ENCODE data around the gene PATL2. TPM values are rescaled to one million over a fixed set of nuclear protein-coding genes. Genes with fewer than 3 reads are reported as not detected.
"Not testable (repeated sequence)": the region's sequence is repeated elsewhere in the genome, so short reads cannot be mapped to it uniquely, and the experiment has no call there.

The PATL2 gene
- total and polyA plus RNA-seq, 2 donors (not counting 3 experiments of a cell fraction or from before 2014, with no cell fraction given), result 0.18 TPM; not detected in 1

- H3K27ac ChIP-seq (ENCODE audit: insufficient read depth, low read depth, low read length), result no peak overlapping the region
- H3K4me1 ChIP-seq (ENCODE audit: control insufficient read depth, extremely low read depth, insufficient read depth, low read length), result no peaks in the 10 kb centered on the region
- no peak overlapping the region for H3K4me3 ChIP-seq (replicated peaks in 1 of 3; ENCODE audit: insufficient read depth in 1 of 3, low read depth in 1 of 3, low read length in 3 of 3)
- dilution Hi-C loops (cut with MboI; ENCODE audit: extremely low pct_ligation_motif_present, low sequenced_read_pairs) (no loop called here), intact Hi-C loops (cut with micrococcal nuclease) (no loop called here)
- no peak overlapping the region for H3K9ac ChIP-seq (replicated peaks; ENCODE audit: extremely low read depth, insufficient read depth, low read length)
- no peak overlapping the region for H2AFZ ChIP-seq (ENCODE audit: low read depth, low read length)
- no peaks in the 10 kb centered on the region for H4K20me1 ChIP-seq (replicated peaks; ENCODE audit: control insufficient read depth, extremely low read depth, insufficient read depth, low read length)
- ChIA-PET CTCF (interaction anchor here (1.1 to 1.3 kb wide), 2 partner anchors 29 to 34 kb away, joined by 3 to 4 read pairs; partner anchors contain the start of gene SPG11), POLR2A (no interaction called here)
- no peaks in the 10 kb centered on the region for H3K79me2 ChIP-seq (ENCODE audit: control insufficient read depth, insufficient read depth, low read length)
- no peak overlapping the region for H3K4me2 ChIP-seq (ENCODE audit: insufficient read depth, low read length)
- no peaks in the 10 kb centered on the region for H3K9me1 ChIP-seq (replicated peaks; ENCODE audit: control insufficient read depth, extremely low read depth, insufficient read depth, low read length)
- no peaks in the 10 kb centered on the region for H3K9me3 ChIP-seq (replicated peaks; ENCODE audit: control insufficient read depth, insufficient read depth, low read length)
- peaks cover 6 to 27% of the 10 kb centered on the region in 2 experiments for H3K27me3 ChIP-seq (ENCODE audit: control insufficient read depth in 2 of 2, insufficient read depth in 2 of 2, low read length in 2 of 2)
- FAIRE-seq (no peak), DNase-seq (ENCODE audit: low read depth, low spot score) (no peak)
- BruUV-seq (replicated peaks), result no TSS peak
- H3K36me3 ChIP-seq (ENCODE audit: control insufficient read depth in 2 of 2, extremely low read depth in 1 of 2, insufficient read depth in 2 of 2, low read length in 2 of 2), result no peaks in the 10 kb centered on the region
- TF ChIP-seq MYC (IDR thresholded peaks at IDR 0.05; ENCODE audit: low read depth, low read length) (no peak), JUN (IDR thresholded peaks at IDR 0.05; ENCODE audit: borderline replicate concordance, insufficient read depth, insufficient read length, low read depth) (no peak), GATA2 (IDR thresholded peaks at IDR 0.05; ENCODE audit: insufficient read depth, insufficient read length, low read depth, low read length) (no peak), POLR2A (IDR thresholded peaks at IDR 0.05; ENCODE audit: low read depth, low read length) (no peak), EZH2 (IDR thresholded peaks at IDR 0.05; ENCODE audit: borderline replicate concordance, low read depth, low read length, severe bottlenecking) (no peak), FOS (IDR thresholded peaks at IDR 0.05; ENCODE audit: borderline replicate concordance, insufficient read depth, low read length) (no peak), POLR2AphosphoS5 (IDR thresholded peaks at IDR 0.05; ENCODE audit: insufficient read depth, low read depth, low read length) (no peak)
- TF ChIP-seq, protein P1, sequence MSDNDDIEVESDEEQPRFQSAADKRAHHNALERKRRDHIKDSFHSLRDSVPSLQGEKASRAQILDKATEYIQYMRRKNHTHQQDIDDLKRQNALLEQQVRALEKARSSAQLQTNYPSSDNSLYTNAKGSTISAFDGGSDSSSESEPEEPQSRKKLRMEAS (IDR thresholded peaks at IDR 0.05; ENCODE audit: insufficient read depth, insufficient read length), result no peak
- TF ChIP-seq, protein P2, sequence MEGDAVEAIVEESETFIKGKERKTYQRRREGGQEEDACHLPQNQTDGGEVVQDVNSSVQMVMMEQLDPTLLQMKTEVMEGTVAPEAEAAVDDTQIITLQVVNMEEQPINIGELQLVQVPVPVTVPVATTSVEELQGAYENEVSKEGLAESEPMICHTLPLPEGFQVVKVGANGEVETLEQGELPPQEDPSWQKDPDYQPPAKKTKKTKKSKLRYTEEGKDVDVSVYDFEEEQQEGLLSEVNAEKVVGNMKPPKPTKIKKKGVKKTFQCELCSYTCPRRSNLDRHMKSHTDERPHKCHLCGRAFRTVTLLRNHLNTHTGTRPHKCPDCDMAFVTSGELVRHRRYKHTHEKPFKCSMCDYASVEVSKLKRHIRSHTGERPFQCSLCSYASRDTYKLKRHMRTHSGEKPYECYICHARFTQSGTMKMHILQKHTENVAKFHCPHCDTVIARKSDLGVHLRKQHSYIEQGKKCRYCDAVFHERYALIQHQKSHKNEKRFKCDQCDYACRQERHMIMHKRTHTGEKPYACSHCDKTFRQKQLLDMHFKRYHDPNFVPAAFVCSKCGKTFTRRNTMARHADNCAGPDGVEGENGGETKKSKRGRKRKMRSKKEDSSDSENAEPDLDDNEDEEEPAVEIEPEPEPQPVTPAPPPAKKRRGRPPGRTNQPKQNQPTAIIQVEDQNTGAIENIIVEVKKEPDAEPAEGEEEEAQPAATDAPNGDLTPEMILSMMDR (IDR thresholded peaks at IDR 0.05; ENCODE audit: extremely low read depth in 1 of 2, insufficient read depth in 1 of 2, low read depth in 1 of 2, low read length in 2 of 2), result no peak
Measured at GRCh38 chr15:44692659-44693058, 18.5 kb downstream of the PATL2 start.

DNA sequence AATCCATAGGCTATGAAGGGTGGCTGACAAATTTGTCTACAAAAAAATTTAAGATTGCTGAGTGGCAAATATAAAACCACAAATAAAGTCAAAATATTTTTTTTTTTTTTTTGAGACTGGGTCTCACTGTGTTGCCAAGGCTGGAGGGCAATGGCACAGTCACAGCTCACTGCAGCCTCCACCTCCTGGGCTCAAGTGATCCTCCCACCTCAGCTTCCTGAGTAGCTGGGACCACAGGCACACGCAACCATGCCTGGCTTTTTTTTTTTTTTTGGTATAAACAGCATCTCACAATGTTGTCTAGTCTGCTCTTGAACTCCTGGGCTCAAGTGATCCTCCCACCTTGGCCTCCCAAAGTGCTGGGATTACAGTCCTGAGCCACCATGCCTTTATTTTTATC is 20.9 kb downstream of the PATL2 start:
- H3K4me1 ChIP-seq (ENCODE audit: control insufficient read depth, extremely low read depth, insufficient read depth, low read length); BruUV-seq (replicated peaks); POLR2A ChIA-PET; H3K9me1 ChIP-seq (replicated peaks; ENCODE audit: control insufficient read depth, extremely low read depth, insufficient read depth, low read length); CTCF ChIA-PET; H4K20me1 ChIP-seq (replicated peaks; ENCODE audit: control insufficient read depth, extremely low read depth, insufficient read depth, low read length); H3K27ac ChIP-seq (ENCODE audit: insufficient read depth, low read depth, low read length); H3K4me2 ChIP-seq (ENCODE audit: insufficient read depth, low read length); H2AFZ ChIP-seq (ENCODE audit: low read depth, low read length); H3K9ac ChIP-seq (replicated peaks; ENCODE audit: extremely low read depth, insufficient read depth, low read length); H3K27me3 ChIP-seq (ENCODE audit: control insufficient read depth in 2 of 2, insufficient read depth in 2 of 2, low read length in 2 of 2); dilution Hi-C loops (cut with MboI; ENCODE audit: extremely low pct_ligation_motif_present, low sequenced_read_pairs); H3K36me3 ChIP-seq (ENCODE audit: control insufficient read depth in 2 of 2, extremely low read depth in 1 of 2, insufficient read depth in 2 of 2, low read length in 2 of 2); intact Hi-C loops (cut with micrococcal nuclease); H3K4me3 ChIP-seq (replicated peaks in 1 of 3; ENCODE audit: insufficient read depth in 1 of 3, low read depth in 1 of 3, low read length in 3 of 3); FAIRE-seq; DNase-seq (ENCODE audit: low read depth, low spot score); H3K79me2 ChIP-seq (ENCODE audit: control insufficient read depth, insufficient read depth, low read length); H3K9me3 ChIP-seq (replicated peaks; ENCODE audit: control insufficient read depth, insufficient read depth, low read length): not testable (repeated sequence)

GRCh38 chr15:44689318-44689717 is 21.8 kb downstream of the PATL2 start:
- H4K20me1 ChIP-seq (replicated peaks; ENCODE audit: control insufficient read depth, extremely low read depth, insufficient read depth, low read length); H3K4me3 ChIP-seq (replicated peaks in 1 of 3; ENCODE audit: insufficient read depth in 1 of 3, low read depth in 1 of 3, low read length in 3 of 3); H3K4me2 ChIP-seq (ENCODE audit: insufficient read depth, low read length); H3K9me3 ChIP-seq (replicated peaks; ENCODE audit: control insufficient read depth, insufficient read depth, low read length); POLR2A ChIA-PET; H3K9me1 ChIP-seq (replicated peaks; ENCODE audit: control insufficient read depth, extremely low read depth, insufficient read depth, low read length); H3K36me3 ChIP-seq (ENCODE audit: control insufficient read depth in 2 of 2, extremely low read depth in 1 of 2, insufficient read depth in 2 of 2, low read length in 2 of 2); FAIRE-seq; H3K27me3 ChIP-seq (ENCODE audit: control insufficient read depth in 2 of 2, insufficient read depth in 2 of 2, low read length in 2 of 2); H3K9ac ChIP-seq (replicated peaks; ENCODE audit: extremely low read depth, insufficient read depth, low read length); dilution Hi-C loops (cut with MboI; ENCODE audit: extremely low pct_ligation_motif_present, low sequenced_read_pairs); intact Hi-C loops (cut with micrococcal nuclease); H3K79me2 ChIP-seq (ENCODE audit: control insufficient read depth, insufficient read depth, low read length); H2AFZ ChIP-seq (ENCODE audit: low read depth, low read length); H3K4me1 ChIP-seq (ENCODE audit: control insufficient read depth, extremely low read depth, insufficient read depth, low read length); CTCF ChIA-PET; H3K27ac ChIP-seq (ENCODE audit: insufficient read depth, low read depth, low read length); BruUV-seq (replicated peaks); DNase-seq (ENCODE audit: low read depth, low spot score): not testable (repeated sequence)
